Endothelial cell of umbilical vein (primary cell): ENCODE results near the gene ST6GALNAC3.

Source experiments
- EZH2 ChIP-seq: IDR thresholded peaks from 2 replicates; pipeline ENCODE4 v1.6.1; 2012; ENCODE audit warnings: borderline replicate concordance, low read depth, mild to moderate bottlenecking, moderate library complexity, low read length, inconsistent platforms; ENCODE audit not compliant: severe bottlenecking
- POLR2A ChIP-seq: IDR thresholded peaks from 2 replicates; pipeline ENCODE4 v1.6.1; 2012; ENCODE audit warnings: low read depth, mild to moderate bottlenecking, control low read depth, low read length
- POLR2AphosphoS5 ChIP-seq: IDR thresholded peaks from 2 replicates; pipeline ENCODE4 v1.6.1; 2012; ENCODE audit warnings: low read depth, mild to moderate bottlenecking, control low read depth, low read length, moderate library complexity; ENCODE audit not compliant: insufficient read depth
- TF ChIP-seq, protein P1 (sequence below), 2 donors: IDR thresholded peaks; 1 replicate in 1 of 2; 2 replicates in 1 of 2; pipeline ENCODE4 v1.5.1; 2011; ENCODE audit warnings: low read length in 2 of 2, mild to moderate bottlenecking in 2 of 2, moderate library complexity in 2 of 2, control low read depth in 1 of 2, inconsistent platforms in 1 of 2, low read depth in 1 of 2; ENCODE audit not compliant: insufficient read depth in 1 of 2; ENCODE audit errors: extremely low read depth in 1 of 2

DNA sequence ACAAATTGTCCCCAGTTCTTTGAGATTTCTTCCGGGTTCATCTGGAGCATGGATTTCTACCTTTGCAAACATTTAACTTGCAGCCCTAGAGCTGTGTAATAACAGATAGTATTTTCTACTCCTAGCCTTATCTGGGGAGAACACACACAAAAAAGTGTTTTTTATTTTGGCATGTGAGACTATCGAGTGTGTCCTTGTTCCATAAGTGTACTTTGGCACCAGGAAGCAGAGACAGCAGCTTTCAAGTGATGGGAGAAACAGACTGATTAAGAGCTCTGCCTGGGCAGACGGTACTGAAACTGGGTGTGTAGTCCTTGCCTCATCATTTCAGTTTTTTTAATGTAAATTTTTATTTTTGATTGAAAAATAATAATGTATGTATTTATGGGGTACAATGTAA, 297.4 kb downstream of the ST6GALNAC3 start:
- TF ChIP-seq, protein P1, sequence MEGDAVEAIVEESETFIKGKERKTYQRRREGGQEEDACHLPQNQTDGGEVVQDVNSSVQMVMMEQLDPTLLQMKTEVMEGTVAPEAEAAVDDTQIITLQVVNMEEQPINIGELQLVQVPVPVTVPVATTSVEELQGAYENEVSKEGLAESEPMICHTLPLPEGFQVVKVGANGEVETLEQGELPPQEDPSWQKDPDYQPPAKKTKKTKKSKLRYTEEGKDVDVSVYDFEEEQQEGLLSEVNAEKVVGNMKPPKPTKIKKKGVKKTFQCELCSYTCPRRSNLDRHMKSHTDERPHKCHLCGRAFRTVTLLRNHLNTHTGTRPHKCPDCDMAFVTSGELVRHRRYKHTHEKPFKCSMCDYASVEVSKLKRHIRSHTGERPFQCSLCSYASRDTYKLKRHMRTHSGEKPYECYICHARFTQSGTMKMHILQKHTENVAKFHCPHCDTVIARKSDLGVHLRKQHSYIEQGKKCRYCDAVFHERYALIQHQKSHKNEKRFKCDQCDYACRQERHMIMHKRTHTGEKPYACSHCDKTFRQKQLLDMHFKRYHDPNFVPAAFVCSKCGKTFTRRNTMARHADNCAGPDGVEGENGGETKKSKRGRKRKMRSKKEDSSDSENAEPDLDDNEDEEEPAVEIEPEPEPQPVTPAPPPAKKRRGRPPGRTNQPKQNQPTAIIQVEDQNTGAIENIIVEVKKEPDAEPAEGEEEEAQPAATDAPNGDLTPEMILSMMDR (IDR thresholded peaks at IDR 0.05; ENCODE audit: extremely low read depth in 1 of 2, insufficient read depth in 1 of 2, low read depth in 1 of 2, low read length in 2 of 2), result no peak
- no peak for TF ChIP-seq POLR2AphosphoS5
- TF ChIP-seq POLR2A, result no peak
- TF ChIP-seq EZH2, result no peak
